IMR-90 (cell line): ENCODE measurements around the gene IL12A. TPM values are rescaled to one million over a fixed set of nuclear protein-coding genes. Genes with fewer than 3 reads are reported as not detected.

Experiments used
- ATAC-seq: fragments of 200-7000 bp; cut with Tn5 transposase; 2 replicates; pipeline ENCODE4 v1.9.1; 2020; ENCODE audit warnings: low read depth, mild to moderate bottlenecking, moderate library complexity
- BruUV-seq: library from RNA; stranded (reverse); fragments of 400-500 nt; replicated peaks from 2 replicates; lab custom pipeline; 2021; lab: Mats Ljungman, UMichigan
- CTCF ChIA-PET: fragments of 300-600 bp; formaldehyde crosslinking; extraction: SDS; loops from one replicate; lab custom pipeline; 2021; ENCODE audit warnings: antibody characterized with exemption; lab: Yijun Ruan, JAX
- POLR2A ChIA-PET: fragments of 300-600 bp; sonication (Branson Sonifier 250); formaldehyde crosslinking; loops from one replicate; lab custom pipeline; 2022; ENCODE audit warnings: antibody characterized with exemption; ENCODE audit not compliant: unreplicated experiment; lab: Charles Lee
- DNase-seq: peaks from one replicate; pipeline ENCODE4 v3.0.0; 2013
- H2AFZ ChIP-seq: replicated peaks from 2 replicates; pipeline ENCODE3; 2013; ENCODE audit warnings: low read length, mild to moderate bottlenecking; ENCODE audit not compliant: poor library complexity
- H2AK5ac ChIP-seq: 2 replicates; pipeline ENCODE4 v1.6.1; 2013; ENCODE audit warnings: low read depth, low read length, inconsistent platforms
- H2AK9ac ChIP-seq: replicated peaks from 2 replicates; pipeline ENCODE3; 2013; ENCODE audit warnings: mild to moderate bottlenecking, low read depth, low read length, moderate library complexity; ENCODE audit not compliant: poor library complexity
- H2BK120ac ChIP-seq: 2 replicates; pipeline ENCODE4 v1.6.1; 2013; ENCODE audit warnings: low read depth, low read length, inconsistent platforms
- H2BK15ac ChIP-seq: 3 replicates; pipeline ENCODE4 v1.6.1; 2013; ENCODE audit warnings: low read depth, low read length, inconsistent platforms
- H2BK20ac ChIP-seq: 2 replicates; pipeline ENCODE4 v1.6.1; 2013; ENCODE audit warnings: low read depth, mild to moderate bottlenecking, inconsistent platforms, low read length, moderate library complexity
- H2BK5ac ChIP-seq: 2 replicates; pipeline ENCODE4 v1.6.1; 2013; ENCODE audit warnings: mild to moderate bottlenecking, low read depth, low read length, inconsistent platforms; ENCODE audit not compliant: poor library complexity, severe bottlenecking
- H3K14ac ChIP-seq: replicated peaks from 2 replicates; pipeline ENCODE4 v1.6.1; 2013; ENCODE audit warnings: low read depth, low read length, inconsistent platforms
- H3K18ac ChIP-seq: 2 replicates; pipeline ENCODE4 v1.6.1; 2013; ENCODE audit warnings: low read depth, low read length, control low read depth
- H3K23ac ChIP-seq: 2 replicates; pipeline ENCODE4 v1.6.1; 2013; ENCODE audit warnings: low read depth, low read length, inconsistent platforms
- H3K27ac ChIP-seq: 2 replicates; pipeline ENCODE4 v1.5.1; 2013; ENCODE audit warnings: mild to moderate bottlenecking, control low read depth, low read length; ENCODE audit not compliant: insufficient read depth
- H3K27me3 ChIP-seq: 2 replicates; pipeline ENCODE4 v1.6.1; 2013; ENCODE audit warnings: low read length; ENCODE audit not compliant: control insufficient read depth, insufficient read depth
- H3K36me3 ChIP-seq: 2 replicates; pipeline ENCODE4 v1.6.1; 2013; ENCODE audit warnings: low read length, mixed read lengths; ENCODE audit not compliant: control insufficient read depth, insufficient read depth
- H3K4ac ChIP-seq: 2 replicates; pipeline ENCODE4 v1.6.1; 2013; ENCODE audit warnings: low read depth, low read length, inconsistent platforms
- H3K4me1 ChIP-seq: 2 replicates; pipeline ENCODE4 v1.6.1; 2013; ENCODE audit warnings: low read length, mixed read lengths; ENCODE audit not compliant: control insufficient read depth, insufficient read depth
- H3K4me2 ChIP-seq: 2 replicates; pipeline ENCODE4 v1.6.1; 2013; ENCODE audit warnings: low read depth, mild to moderate bottlenecking, control low read depth, low read length, moderate library complexity
- H3K4me3 ChIP-seq: 2 replicates; pipeline ENCODE4 v1.5.1; 2013; ENCODE audit warnings: low read depth, mild to moderate bottlenecking, control low read depth, low read length, moderate library complexity; ENCODE audit not compliant: insufficient read depth
- H3K56ac ChIP-seq: 2 replicates; pipeline ENCODE4 v1.6.1; 2013; ENCODE audit warnings: low read length, inconsistent platforms; ENCODE audit not compliant: insufficient read depth; ENCODE audit errors: extremely low read depth
- H3K79me1 ChIP-seq, 2 experiments: 2 replicates each; pipeline ENCODE4 v1.6.1; 2013; ENCODE audit warnings: low read length in 2 of 2, inconsistent platforms in 1 of 2, low read depth in 1 of 2
- H3K9ac ChIP-seq: 2 replicates; pipeline ENCODE4 v1.6.1; 2013; ENCODE audit warnings: low read depth, low read length, control low read depth
- H3K9me1 ChIP-seq: 2 replicates; pipeline ENCODE4 v1.6.1; 2013; ENCODE audit warnings: low read length, inconsistent platforms; ENCODE audit not compliant: insufficient read depth
- H3K9me3 ChIP-seq: 2 replicates; pipeline ENCODE4 v1.6.1; 2013; ENCODE audit warnings: low read length; ENCODE audit not compliant: control insufficient read depth, insufficient read depth
- H4K20me1 ChIP-seq: 2 replicates; pipeline ENCODE4 v1.6.1; 2013; ENCODE audit warnings: low read length, inconsistent platforms; ENCODE audit not compliant: insufficient read depth
- H4K5ac ChIP-seq: 2 replicates; pipeline ENCODE4 v1.6.1; 2013; ENCODE audit warnings: mild to moderate bottlenecking, low read depth, low read length, control low read depth
- H4K8ac ChIP-seq, 2 experiments: 2 replicates each; pipeline ENCODE4 v1.6.1; 2013; ENCODE audit warnings: low read depth in 2 of 2, low read length in 2 of 2, control low read depth in 1 of 2, inconsistent platforms in 1 of 2
- H4K91ac ChIP-seq: 2 replicates; pipeline ENCODE4 v1.6.1; 2013; ENCODE audit warnings: low read depth, low read length, inconsistent platforms; ENCODE audit not compliant: insufficient read depth
- BHLHE40 ChIP-seq: fragments of 150-350 bp; IDR thresholded peaks from 2 replicates; pipeline ENCODE4 v1.6.1; 2016; ENCODE audit warnings: mild to moderate bottlenecking, low read depth, low read length
- FOS ChIP-seq: fragments of 150-350 bp; IDR thresholded peaks from 2 replicates; pipeline ENCODE4 v1.6.1; 2016; ENCODE audit warnings: low read depth, low read length
- MAZ ChIP-seq: IDR thresholded peaks from 2 replicates; pipeline ENCODE4 v1.6.1; 2012; ENCODE audit warnings: low read depth, mild to moderate bottlenecking, low read length, improper control_type of control experiment, moderate library complexity, borderline replicate concordance
- NFE2L2 ChIP-seq: fragments of 150-350 bp; IDR thresholded peaks from 2 replicates; pipeline ENCODE4 v1.6.1; 2016; ENCODE audit warnings: low read depth, mild to moderate bottlenecking, low read length
- POLR2A ChIP-seq: IDR thresholded peaks from 2 replicates; pipeline ENCODE4 v1.6.1; 2012; ENCODE audit warnings: mild to moderate bottlenecking, low read depth, low read length
- RAD21 ChIP-seq: IDR thresholded peaks from 2 replicates; pipeline ENCODE4 v1.6.1; 2012; ENCODE audit warnings: low read length, improper control_type of control experiment
- RCOR1 ChIP-seq: IDR thresholded peaks from 2 replicates; pipeline ENCODE4 v1.6.1; 2012; ENCODE audit warnings: mild to moderate bottlenecking, low read length, improper control_type of control experiment; ENCODE audit not compliant: insufficient replicate concordance
- RFX5 ChIP-seq: IDR thresholded peaks from 2 replicates; pipeline ENCODE4 v1.8.0; 2012; ENCODE audit warnings: low read depth, mild to moderate bottlenecking, low read length, moderate library complexity
- SMC3 ChIP-seq: fragments of 150-350 bp; IDR thresholded peaks from 2 replicates; pipeline ENCODE4 v1.6.1; 2016; ENCODE audit warnings: low read depth, mild to moderate bottlenecking, antibody characterized with exemption, low read length, moderate library complexity
- WGBS, 2 experiments: methylation state at CpG; one replicate each; pipeline versions ENCODE4 v1.1.5 to v1.1.7; 2013; ENCODE audit warnings: missing lambda C conversion rate in 2 of 2; ENCODE audit not compliant: insufficient read length in 1 of 2; ENCODE audit errors: extremely low coverage in 2 of 2; 5-methylcytosine and 5-hydroxymethylcytosine counted together
- dilution Hi-C: fragments of 300-500 bp; cut with HindIII; formaldehyde crosslinking; loops from one replicate; pipeline ENCODE4 v1.14.3; 2018; ENCODE audit warnings: low sequenced_read_pairs; ENCODE audit not compliant: unreplicated experiment
- in situ Hi-C: fragments of 300-500 bp; cut with MboI; formaldehyde crosslinking; loops from 3 replicates; pipeline ENCODE4 v1.14.3; 2019; ENCODE audit warnings: low sequenced_read_pairs, inconsistent platforms, mixed read lengths
- intact Hi-C: fragments of 100-400 bp; cut with micrococcal nuclease; formaldehyde crosslinking; loops from 2 replicates; pipeline ENCODE4 v1.10.0; 2022
- polyA plus RNA-seq, 3 experiments: library from polyadenylated mRNA; depleted of rRNA; stranded (reverse); fragments of >200 nt; gene quantifications; 2 replicates each; pipeline ENCODE4 v1.2.3, GENCODE V29; 2012; ENCODE audit warnings: low replicate concordance in 1 of 3
- total RNA-seq: library from RNA; depleted of rRNA; stranded (reverse); fragments of >200 nt; gene quantifications from 2 replicates; pipeline ENCODE4 v1.2.3, GENCODE V29; 2012
- TF ChIP-seq, protein P1 (sequence below): fragments of 150-350 bp; IDR thresholded peaks from 2 replicates; pipeline ENCODE4 v1.6.1; 2016; ENCODE audit warnings: low read depth, mild to moderate bottlenecking, low read length, moderate library complexity, borderline replicate concordance
- TF ChIP-seq, protein P2 (sequence below): fragments of 150-350 bp; IDR thresholded peaks from 2 replicates; pipeline ENCODE4 v1.6.1; 2017; ENCODE audit warnings: mild to moderate bottlenecking, antibody characterized with exemption, low read length, low read depth
- TF ChIP-seq, protein P3 (sequence below): conservative IDR thresholded peaks from 2 replicates; pipeline ENCODE4 v1.5.1; 2012; ENCODE audit warnings: mild to moderate bottlenecking, low read depth, low read length, improper control_type of control experiment

Gene IL12A
- total and polyA plus RNA-seq, 2 of the 4 experiments (the other 2 are of a cell fraction): 0.90 to 2.9 TPM

DNA sequence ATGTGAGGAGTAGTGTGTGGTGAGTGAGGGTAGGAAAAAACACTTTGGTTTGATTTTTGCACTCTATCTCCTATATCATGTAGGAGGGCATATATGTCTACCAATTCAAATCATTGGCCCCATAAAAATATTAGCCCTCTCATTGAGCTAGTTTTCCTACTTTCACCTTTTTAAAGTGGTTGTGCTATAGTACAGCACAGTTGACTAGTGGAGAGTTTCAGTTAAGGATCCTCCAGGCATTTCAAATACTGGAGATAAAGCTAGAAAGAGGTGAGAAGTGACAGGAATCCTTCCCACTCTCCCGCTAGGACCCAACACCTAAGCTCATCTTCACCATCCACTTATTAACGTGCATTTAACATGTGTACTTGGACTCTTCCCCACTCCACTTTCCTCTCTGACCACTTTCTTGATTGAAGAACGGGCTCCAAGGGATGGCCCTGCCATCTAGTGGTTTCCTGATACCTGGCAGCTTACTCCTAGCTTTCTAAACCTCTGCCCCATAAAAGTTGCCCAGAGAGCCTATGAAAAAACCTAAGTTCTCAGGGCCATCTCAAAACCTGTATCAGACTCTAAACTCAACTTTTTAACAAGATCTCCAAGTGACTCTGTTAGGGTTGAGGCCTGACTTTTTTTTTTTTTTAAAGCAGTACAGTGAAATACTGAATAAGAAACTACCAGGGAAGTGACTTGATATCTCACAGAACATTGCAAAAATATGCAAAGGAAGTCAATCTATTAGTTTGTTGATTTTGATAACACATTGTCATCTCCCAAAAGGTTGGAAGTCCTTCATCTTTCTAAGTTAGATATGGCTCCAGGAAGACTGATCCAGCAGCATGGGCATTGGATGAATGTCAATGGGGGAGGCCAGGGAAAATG, 17.9 kb downstream of the IL12A start:
- Histone ChIP-seq H2AFZ (peak overlapping the region; percentile 72), H3K9ac (no peak overlapping the region), H3K4ac (peak overlapping the region; percentile 48), H3K18ac (peak overlapping the region; percentile 68; the same call in 1 of the 2 replicates), H4K20me1 (no peaks in the 10 kb centered on the region), H3K14ac (peak overlapping the region; percentile 69; the same call in 1 of the 2 replicates), H3K9me3 (no peaks in the 10 kb centered on the region), H2AK5ac (peak overlapping the region; percentile 50; the same call in 1 of the 2 replicates), H3K23ac (no peak overlapping the region; the same call in 1 of the 2 replicates), H3K4me1 (0 out of 2 replicates have a peak, but pooled peaks cover 1% of the 10 kb centered on the region), H3K79me1 (no peaks in the 10 kb centered on the region; a peak in 1 of 4 replicates), H2BK120ac (peak overlapping the region; percentile 78), H2BK15ac (peak overlapping the region; percentile 26; the same call in 1 of the 3 replicates), H3K4me3 (no peak overlapping the region), H2AK9ac (no peak overlapping the region), H2BK20ac (peak overlapping the region; percentile 84), H4K5ac (no peak overlapping the region), H4K91ac (no peak overlapping the region; the same call in 1 of the 2 replicates), H4K8ac (peak overlapping the region in 1 of 2 experiments; percentile 84; a peak in 2 of 4 replicates), H3K9me1 (peaks cover 3% of the 10 kb centered on the region; the same call in 1 of the 2 replicates), H3K4me2 (peak overlapping the region; percentile 55; the same call in 1 of the 2 replicates), H3K27ac (no peak overlapping the region), H3K56ac (no peak overlapping the region), H2BK5ac (no peak overlapping the region), H3K27me3 (no peaks in the 10 kb centered on the region), H3K36me3 (no peaks in the 10 kb centered on the region)
- CTCF ChIA-PET: interaction anchor here (0.5 to 4.6 kb wide), 26 partner anchors 11 to 202 kb away, joined by 3 to 93 read pairs (median 4); partner anchors contain the start of gene IL12A
- DNase-seq (peak; percentile 77), ATAC-seq (peak; percentile 96)
- POLR2A ChIA-PET: interaction anchor here (1.2 to 1.4 kb wide), 2 partner anchors 78 to 178 kb away, joined by 3 to 5 read pairs; no protein-coding TSS in a partner anchor
- dilution Hi-C loops (no loop called here), intact Hi-C loops (loop anchor here (1.0 to 2.0 kb wide), 7 partner anchors 77 to 743 kb away; no protein-coding TSS in a partner anchor), in situ Hi-C loops (loop anchor here (5.0 to 25.0 kb wide), 3 partner anchors 179 to 744 kb away; no protein-coding TSS in a partner anchor)
- 0% methylated on average over 1 of the region's 3 CpGs; no CpG with 5 or more reads in 1 of the 2 experiments for WGBS, 2 experiments
- no TSS peak for BruUV-seq
- TF ChIP-seq BHLHE40 (no peak), RCOR1 (no peak), NFE2L2 (no peak), MAZ (no peak), FOS (no peak), RAD21 (peak; percentile 95), RFX5 (no peak), SMC3 (peak; percentile 94), POLR2A (no peak)
- TF ChIP-seq, protein P1, sequence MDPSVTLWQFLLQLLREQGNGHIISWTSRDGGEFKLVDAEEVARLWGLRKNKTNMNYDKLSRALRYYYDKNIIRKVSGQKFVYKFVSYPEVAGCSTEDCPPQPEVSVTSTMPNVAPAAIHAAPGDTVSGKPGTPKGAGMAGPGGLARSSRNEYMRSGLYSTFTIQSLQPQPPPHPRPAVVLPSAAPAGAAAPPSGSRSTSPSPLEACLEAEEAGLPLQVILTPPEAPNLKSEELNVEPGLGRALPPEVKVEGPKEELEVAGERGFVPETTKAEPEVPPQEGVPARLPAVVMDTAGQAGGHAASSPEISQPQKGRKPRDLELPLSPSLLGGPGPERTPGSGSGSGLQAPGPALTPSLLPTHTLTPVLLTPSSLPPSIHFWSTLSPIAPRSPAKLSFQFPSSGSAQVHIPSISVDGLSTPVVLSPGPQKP: no peak
- TF ChIP-seq, protein P2, sequence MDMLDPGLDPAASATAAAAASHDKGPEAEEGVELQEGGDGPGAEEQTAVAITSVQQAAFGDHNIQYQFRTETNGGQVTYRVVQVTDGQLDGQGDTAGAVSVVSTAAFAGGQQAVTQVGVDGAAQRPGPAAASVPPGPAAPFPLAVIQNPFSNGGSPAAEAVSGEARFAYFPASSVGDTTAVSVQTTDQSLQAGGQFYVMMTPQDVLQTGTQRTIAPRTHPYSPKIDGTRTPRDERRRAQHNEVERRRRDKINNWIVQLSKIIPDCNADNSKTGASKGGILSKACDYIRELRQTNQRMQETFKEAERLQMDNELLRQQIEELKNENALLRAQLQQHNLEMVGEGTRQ: no peak
- TF ChIP-seq, protein P3, sequence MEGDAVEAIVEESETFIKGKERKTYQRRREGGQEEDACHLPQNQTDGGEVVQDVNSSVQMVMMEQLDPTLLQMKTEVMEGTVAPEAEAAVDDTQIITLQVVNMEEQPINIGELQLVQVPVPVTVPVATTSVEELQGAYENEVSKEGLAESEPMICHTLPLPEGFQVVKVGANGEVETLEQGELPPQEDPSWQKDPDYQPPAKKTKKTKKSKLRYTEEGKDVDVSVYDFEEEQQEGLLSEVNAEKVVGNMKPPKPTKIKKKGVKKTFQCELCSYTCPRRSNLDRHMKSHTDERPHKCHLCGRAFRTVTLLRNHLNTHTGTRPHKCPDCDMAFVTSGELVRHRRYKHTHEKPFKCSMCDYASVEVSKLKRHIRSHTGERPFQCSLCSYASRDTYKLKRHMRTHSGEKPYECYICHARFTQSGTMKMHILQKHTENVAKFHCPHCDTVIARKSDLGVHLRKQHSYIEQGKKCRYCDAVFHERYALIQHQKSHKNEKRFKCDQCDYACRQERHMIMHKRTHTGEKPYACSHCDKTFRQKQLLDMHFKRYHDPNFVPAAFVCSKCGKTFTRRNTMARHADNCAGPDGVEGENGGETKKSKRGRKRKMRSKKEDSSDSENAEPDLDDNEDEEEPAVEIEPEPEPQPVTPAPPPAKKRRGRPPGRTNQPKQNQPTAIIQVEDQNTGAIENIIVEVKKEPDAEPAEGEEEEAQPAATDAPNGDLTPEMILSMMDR: peak; percentile 95
